ENCODE measurements around the gene HEPACAM.

Gene HEPACAM

GRCh38 chr11:124942466-124943253, 6.8 kb upstream of the HEPACAM start:
- no peak for DNase-seq

DNA sequence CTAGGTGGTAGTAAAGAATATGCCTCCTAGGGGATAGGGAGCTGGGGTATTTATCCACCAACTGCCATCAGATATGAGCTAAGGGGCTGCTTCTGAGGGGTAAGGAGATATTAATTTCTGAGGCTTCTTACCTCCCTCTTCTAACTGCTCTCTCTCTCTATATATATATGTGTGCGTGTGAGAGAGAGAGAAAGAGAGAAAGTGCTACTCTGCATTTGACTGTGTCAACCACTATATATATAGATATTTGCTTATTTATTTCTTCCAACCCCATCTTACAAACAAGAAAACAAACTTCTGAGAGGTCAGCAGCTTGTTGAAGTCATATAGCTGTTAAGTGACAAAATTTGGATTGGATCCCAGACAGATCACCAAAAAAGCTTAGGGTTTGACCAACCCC, 5.9 kb upstream of the HEPACAM start:
- no peak for DNase-seq

- no peak for DNase-seq
These were observed 3.1 kb upstream of the HEPACAM start for GRCh38 chr11:124938970-124939369.

- no peak for DNase-seq
These were observed 2.4 kb upstream of the HEPACAM start for GRCh38 chr11:124938206-124938765.

DNA sequence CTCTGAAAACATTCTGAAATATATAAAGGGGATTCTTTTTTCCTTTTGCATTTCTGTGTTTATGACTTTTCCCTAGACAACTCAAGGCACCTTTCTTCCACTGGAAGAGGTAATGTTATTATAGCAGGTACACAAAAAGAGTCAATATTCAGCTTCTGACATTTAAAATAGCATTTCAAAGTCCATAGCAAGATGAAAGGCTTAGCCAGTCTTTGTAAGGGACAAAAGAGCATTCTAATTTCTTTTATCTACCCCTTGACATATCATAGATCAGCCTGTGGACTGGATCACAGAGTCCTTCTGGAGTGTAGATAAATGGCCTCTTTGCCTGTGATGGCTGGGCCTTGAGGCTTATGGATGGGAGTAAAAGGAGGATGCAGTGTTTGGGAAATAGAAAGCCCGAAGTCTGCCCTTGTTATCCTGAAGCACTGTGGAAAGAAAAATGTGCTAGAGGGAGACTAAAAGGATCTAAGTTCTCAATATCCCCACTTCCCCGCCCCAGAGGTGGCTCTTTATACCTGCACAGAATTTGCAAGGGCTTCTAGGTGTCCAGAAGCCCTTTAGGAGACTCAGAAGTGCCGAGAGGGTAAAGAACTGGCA, 1.6 kb upstream of the HEPACAM start:
- no peak for DNase-seq

DNA sequence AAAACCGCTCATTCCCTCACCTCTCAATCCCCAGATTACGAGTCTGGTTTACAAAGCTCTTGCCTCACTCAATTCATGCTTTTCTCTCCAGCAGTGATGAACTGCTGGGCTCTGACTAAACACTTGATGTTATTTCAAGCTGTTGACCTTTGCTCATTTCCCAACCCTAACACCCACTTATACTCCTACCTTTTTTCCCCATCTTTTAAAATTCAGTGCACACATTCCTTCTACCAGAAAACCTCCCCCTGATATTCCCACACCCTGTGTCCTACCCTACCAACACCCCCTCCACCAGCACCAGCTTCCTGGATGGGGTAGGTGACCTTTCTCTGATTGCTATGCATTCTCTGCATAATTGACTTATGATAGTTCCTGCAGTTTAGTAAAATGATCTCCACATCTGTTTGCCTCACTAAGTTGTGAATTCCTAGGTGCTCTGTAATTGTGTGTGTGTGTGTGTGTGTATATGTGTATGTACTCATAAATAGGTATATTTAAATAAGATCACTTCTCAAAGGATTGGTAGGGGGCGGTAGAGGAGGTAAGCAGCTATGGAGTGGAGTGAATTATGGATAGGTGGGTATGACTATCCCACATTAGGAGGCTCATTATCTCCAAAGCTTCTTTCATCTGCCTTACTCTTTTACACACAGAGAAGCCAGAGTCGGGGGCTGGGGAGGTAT, 842 bp downstream of the HEPACAM start:
- DNase-seq: no peak

GRCh38 chr11:124930799-124931198, 5.0 kb downstream of the HEPACAM start:
- DNase-seq: no peak

DNA sequence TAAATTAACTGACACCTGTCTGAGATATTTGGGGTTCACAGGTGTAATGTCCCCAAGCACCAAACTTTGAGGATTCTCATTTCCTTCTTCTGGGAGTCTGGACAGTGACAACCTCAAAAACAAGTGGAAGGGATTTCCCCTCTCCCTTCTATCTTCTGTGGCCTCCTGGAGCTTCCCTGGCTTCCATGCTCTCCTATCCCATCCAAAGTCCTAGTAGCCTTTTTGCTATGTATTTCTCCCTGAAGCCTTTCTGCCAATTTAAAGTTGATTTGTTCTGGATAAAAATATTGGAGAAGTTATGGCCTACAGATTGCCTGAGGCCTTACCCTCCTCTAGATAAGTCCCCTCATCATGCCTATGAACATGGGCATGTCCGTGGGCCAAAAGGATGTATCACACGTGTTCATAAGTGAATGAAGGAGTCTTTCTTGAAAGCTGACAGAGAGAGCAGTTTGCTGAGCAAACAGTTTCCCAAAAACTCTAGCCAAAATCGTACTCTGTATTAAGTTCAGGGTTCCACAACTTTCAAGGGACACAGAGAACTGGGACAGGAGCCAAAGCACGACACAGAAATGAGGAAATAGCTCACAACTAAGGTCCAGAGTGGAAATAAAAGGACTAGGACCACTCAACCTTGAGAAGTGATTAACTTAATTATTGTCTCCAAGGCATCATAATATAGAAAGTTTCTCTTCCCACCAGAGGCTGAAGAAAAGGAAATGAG, 6.7 kb downstream of the HEPACAM start:
- DNase-seq: no peak

DNA sequence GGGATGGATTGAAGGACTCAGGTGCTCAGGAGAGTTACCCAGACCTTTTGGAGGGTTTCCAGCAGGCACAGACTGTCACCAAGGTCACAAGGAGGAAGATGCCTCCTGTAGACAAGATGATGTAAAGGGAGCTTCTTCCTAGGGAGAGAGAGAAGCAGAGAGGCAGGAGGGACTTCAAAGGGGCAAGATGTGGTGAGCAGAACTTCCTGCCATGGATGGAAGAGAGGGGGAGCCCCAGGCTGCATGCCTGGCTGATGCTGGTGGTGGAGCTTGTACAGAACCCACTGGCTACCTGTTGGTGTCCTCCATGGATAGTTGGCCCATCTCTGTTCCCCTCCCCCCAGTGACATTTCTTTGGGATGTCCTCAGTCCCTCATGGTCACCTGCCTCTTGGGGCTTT, 12.6 kb downstream of the HEPACAM start:
- no peak for DNase-seq

DNA sequence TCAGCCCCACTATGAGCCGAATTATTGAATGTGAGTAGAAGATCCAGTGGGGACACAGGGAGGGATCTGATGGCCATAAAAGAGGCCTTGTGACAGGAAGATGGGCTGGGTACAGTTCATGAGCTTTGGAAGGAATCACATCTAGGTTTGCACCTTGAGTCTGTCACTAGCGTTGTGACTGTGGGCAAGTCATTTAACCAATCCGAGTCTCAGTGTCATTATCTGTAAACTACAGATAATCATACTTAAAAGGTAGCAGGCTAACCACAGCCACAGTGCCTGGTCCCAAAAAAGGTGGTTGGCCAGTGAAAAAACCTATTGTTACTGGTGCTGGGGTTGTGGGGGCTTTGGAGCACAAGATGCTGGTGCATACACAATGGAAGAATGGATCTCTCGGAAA, 13.0 kb downstream of the HEPACAM start:
- DNase-seq: no peak

DNA sequence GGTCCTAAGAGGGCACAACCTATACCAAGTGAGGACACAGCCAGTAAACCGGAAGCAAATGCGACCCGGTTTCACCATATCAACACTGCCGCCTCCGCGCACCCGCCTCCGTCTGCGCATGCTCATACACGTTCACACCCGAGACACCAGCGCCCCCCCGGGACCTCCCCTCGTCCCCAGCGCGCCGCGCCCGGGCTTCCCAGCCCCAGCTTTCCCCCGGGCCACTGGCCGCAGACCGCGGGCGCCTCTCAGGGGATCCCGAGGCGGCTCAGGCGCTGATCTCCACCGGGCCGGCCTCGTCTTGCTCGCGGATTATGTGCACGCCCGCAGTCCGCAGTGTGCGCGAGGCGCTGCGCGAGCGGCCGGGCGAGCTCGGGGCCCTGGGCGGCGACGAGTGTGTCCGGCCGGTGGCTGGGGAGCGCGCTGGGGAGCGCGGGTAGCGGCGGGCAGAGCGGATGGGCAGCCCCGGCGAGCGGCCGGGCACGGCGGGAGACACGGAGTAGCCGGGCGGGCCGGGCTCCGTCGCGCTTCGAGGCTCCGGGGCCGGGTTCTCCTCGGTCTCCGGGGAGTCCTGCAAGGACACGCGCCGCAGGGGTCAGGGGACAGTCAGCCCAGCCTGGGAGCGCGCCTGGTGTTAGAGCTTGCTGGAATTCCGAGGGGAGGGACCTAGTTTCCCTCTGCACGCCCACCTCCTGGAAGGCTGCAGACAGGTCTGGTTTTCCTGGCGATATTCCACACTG, 14.8 kb downstream of the HEPACAM start:
- DNase-seq: no peak

DNA sequence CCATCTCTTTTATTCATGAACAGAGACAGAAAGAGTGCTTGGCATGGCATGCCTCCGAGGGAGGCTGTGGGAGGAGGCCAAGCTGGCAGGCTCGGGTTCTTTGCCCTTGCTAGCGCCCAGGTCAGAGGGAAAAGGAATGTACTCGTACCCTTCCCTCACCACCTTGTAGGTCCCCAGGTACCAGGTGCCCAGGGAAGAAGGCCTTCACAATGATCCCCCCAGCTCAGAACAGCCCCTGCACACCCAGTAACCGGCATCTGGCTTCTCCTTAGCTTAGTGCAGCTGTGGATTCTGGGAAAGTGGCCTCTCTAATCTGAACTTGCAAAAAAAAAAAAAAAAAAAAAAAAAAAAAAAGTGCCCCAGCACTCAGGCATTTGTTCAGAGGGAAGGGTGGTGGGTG, 15.5 kb downstream of the HEPACAM start:
- no peak for DNase-seq

DNA sequence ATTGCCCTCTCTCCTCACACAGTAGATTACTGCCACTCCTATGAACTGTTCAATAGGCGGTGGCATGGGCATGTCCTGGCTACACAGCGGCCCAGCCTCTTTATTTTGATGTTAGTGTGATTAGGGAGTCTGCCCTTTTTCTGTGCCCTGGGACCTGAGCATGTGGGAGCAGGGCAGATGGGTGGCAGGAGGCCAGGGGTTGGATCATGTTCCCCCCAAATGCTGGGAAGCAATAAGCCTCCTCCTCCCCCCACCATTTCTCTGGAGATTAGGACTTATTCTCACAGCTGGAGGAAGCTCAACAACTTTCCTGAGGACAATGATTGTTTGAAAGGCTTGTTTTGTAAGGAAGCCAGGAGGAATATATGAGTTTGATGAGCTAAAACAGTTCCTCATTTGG, 15.9 kb downstream of the HEPACAM start:
- no peak for DNase-seq

DNA sequence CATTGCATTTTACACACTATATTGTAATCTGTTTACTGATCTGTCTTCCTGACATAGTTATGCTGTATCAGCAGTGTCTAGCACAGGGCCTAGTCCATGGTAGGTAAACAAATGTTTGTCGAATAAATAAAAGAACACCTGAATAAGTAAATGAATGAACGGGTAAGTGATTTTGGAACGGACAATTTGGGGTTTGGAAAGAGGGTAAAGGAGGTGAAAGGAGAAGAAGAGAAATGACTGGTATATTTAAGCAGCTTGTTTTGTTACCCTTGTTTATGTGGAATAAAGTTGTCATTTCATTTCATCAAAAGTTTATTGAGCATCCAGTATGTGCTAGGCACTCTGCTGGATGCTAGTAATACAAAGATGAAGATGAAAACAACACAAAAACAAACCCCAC, 16.9 kb downstream of the HEPACAM start, which contains the start of gene HEPN1:
HEPN1 (plus strand) TSS at position 301 of the 400 bp plus-strand sequence.
- DNase-seq: no peak

DNA sequence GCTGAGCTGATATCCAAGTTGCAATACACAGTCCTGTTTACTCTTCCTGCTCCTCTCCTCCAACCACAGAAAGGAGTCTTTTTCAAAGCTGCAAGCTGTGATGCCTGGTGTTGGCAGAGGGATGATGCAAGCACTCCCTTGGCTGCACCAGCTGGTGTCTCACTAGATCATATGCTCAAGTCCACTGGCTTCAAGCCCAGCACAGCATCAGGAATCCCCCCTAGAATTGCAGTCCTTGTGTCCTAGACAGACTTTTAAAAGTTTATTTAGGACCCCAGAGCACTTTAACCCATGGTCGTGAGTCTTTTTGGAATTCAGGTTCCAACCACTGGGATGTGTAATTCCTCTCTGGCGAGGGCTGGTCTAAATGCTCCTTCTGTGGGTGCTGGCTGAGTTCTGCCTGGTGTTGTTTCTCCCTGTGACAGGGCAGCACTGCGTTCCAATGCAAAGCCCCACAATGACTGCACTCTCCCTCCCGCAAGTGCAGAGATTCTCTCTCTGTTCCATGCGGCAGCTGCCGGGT, 18.7 kb downstream of the HEPACAM start:
- no peak for DNase-seq

DNA sequence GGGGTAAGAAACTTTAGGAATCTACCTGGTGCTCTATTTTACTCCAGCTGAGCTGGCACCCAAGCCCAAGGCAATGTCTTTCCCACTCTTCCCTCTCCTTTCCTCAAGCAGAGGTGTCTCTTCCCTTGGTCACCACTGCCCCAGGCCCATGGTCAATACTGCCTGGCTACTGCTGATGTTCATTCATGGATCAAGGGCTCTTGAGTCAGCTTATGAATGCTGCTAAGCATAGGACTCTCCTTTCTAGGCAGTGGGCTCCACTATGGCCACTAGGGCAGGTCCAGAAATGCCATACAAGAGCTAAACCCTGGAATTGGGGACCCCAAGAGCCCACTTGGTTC, 19.5 kb downstream of the HEPACAM start:
- no peak for DNase-seq

GRCh38 chr11:124915541-124916369, 20.1 kb downstream of the HEPACAM start:
- DNase-seq: no peak

DNA sequence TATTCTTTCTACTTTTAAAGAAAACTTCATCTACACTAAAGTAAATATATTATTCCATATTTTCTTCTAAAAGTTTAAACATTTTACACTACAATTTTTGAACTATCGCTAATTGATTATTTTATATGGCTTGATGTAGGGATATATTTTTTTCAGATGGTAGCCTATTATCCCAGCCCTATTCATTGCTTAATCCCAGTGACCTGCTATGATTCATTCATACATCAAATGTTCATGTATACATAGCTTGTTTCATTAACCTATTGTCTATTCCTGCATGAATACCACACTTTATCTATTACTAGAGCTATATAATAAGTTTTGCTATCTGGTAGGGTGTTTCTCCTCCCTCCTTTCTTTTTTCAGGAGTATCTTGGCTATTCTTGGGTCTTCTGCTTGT, 33.2 kb downstream of the HEPACAM start:
- DNase-seq: no peak

- DNase-seq: peak; percentile 82
These were observed 35.4 kb downstream of the HEPACAM start for GRCh38 chr11:124900464-124900863.

DNA sequence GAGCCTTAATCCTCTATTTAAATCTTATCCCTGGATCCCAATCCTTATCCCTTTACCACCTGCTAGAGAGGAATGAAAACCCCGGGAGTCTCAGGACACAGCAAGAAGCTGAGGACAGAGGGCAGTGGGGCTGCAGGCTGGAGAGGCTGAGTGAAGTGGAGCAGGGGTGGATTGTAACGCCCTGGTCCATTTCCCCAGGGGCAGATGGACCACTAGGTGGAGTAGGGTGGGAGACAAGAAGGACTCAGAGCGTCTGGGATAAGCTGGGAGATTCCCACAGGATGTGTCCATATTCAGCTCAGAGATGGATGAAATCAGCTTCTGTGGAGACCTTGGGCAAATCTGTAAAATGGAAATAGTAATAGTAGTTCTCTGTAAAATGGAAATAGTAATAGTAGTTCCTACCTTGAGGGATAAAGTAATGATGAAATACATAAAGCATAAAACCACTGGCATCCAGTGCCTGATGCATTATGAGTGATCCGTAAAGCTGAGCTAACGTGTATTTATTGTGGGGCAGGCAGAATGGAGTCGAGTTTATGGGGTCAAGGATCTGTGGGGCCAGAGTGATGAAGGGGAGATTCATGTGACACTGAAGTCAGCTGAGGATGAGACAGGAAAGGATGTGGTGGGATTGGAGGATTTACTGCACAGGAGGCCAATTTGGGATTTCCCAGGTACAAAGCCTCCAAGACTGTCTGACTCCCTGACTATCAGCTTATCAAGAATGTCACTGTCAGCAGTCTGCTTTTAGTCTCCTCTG, 36.3 kb downstream of the HEPACAM start:
- no peak for DNase-seq

DNA sequence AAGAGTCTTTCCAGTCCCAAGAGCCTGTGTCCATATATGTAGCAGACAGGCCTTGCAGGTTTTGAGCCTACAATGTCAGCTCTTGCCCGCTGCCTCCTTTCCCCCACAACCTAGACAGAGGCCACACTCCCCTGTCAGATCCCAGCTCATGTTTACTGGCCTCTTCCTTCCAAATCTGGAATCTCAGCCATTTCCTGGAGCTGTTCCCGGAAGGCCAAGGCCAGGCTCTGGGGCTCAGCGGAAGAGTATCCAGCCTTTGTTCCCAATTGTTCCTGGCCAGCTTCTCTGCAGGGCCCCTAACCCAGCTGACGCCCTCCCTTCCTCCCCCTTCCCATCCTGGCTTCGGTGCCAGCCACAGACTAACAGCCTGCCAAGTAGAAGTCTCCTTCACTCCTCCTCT, 37.1 kb downstream of the HEPACAM start:
- no peak for DNase-seq
